HG03045 (cell line): ENCODE results near the gene LRCOL1.

Experiments
- ATAC-seq: cut with Tn5 transposase; IDR thresholded peaks from one replicate; pipeline ENCODE4 v1.9.1; 2021; ENCODE audit warnings: mild to moderate bottlenecking, moderate library complexity; ENCODE audit not compliant: unreplicated experiment

LRCOL1 gene

GRCh38 chr12:132610051-132610759 is at the start of gene LRCOL1:
LRCOL1 (minus strand) TSS chr12:132610582; CDS start chr12:132606251, 4,331 bp downstream.
- no peak for ATAC-seq

- no peak for ATAC-seq
Measured at GRCh38 chr12:132660052-132660451, 49.7 kb upstream of the LRCOL1 start.

- ATAC-seq, result no peak
Measured at GRCh38 chr12:132659146-132659545, 48.8 kb upstream of the LRCOL1 start.

GRCh38 chr12:132658149-132658894 is 47.9 kb upstream of the LRCOL1 start:
- ATAC-seq, result no peak

GRCh38 chr12:132657004-132657727 is 46.8 kb upstream of the LRCOL1 start:
- no peak for ATAC-seq

- ATAC-seq, result no peak
Measured at GRCh38 chr12:132653567-132654290, 43.3 kb upstream of the LRCOL1 start.

- no peak for ATAC-seq
Measured at GRCh38 chr12:132651444-132652100, 41.2 kb upstream of the LRCOL1 start.

- ATAC-seq, result no peak
Measured at GRCh38 chr12:132649226-132649945, 39.0 kb upstream of the LRCOL1 start.

GRCh38 chr12:132648616-132649225 is 38.3 kb upstream of the LRCOL1 start:
- ATAC-seq, result no peak

- ATAC-seq, result no peak
Measured at GRCh38 chr12:132647858-132648257, 37.5 kb upstream of the LRCOL1 start.

GRCh38 chr12:132646850-132647249 is 36.5 kb upstream of the LRCOL1 start:
- ATAC-seq, result no peak

GRCh38 chr12:132642846-132643835 is 32.8 kb upstream of the LRCOL1 start:
- ATAC-seq, result no peak

- no peak for ATAC-seq
Measured at GRCh38 chr12:132641811-132642650, 31.6 kb upstream of the LRCOL1 start.

- ATAC-seq, result no peak
Measured at GRCh38 chr12:132640936-132641335, 30.6 kb upstream of the LRCOL1 start.

GRCh38 chr12:132639956-132640520 is 29.7 kb upstream of the LRCOL1 start:
- no peak for ATAC-seq

GRCh38 chr12:132638541-132639408 is 28.4 kb upstream of the LRCOL1 start:
- no peak for ATAC-seq
